Calu3 (cell line): ENCODE results near the gene TXNDC5. TPM values are rescaled to one million over a fixed set of nuclear protein-coding genes. Genes with fewer than 3 reads are reported as not detected.

ENCODE experiments used
- BruUV-seq: library from RNA; stranded (reverse); fragments of 400-500 nt; replicated peaks from 2 replicates; lab custom pipeline; 2021; lab: Mats Ljungman, UMichigan
- CTCF ChIA-PET: fragments of 300-600 bp; sonication (Branson Sonifier 250); formaldehyde crosslinking; loops from one replicate; lab custom pipeline; 2022; ENCODE audit warnings: antibody characterized with exemption; lab: Charles Lee
- DNase-seq: peaks from one replicate; pipeline ENCODE4 v3.0.0; 2022
- H3K27ac Mint-ChIP-seq: one replicate; pipeline ENCODE4 v1.8.0; 2022; ENCODE audit warnings: mixed read lengths; ENCODE audit not compliant: unreplicated experiment
- H3K27me3 Mint-ChIP-seq: one replicate; pipeline ENCODE4 v1.8.0; 2022; ENCODE audit warnings: mixed read lengths; ENCODE audit not compliant: unreplicated experiment
- H3K36me3 Mint-ChIP-seq: one replicate; pipeline ENCODE4 v1.8.0; 2022; ENCODE audit warnings: mild to moderate bottlenecking, moderate library complexity, mixed read lengths; ENCODE audit not compliant: insufficient read depth, unreplicated experiment
- H3K4me1 Mint-ChIP-seq: one replicate; pipeline ENCODE4 v1.8.0; 2022; ENCODE audit warnings: mild to moderate bottlenecking, low read depth, mixed read lengths; ENCODE audit not compliant: unreplicated experiment
- H3K4me3 Mint-ChIP-seq: one replicate; pipeline ENCODE4 v1.8.0; 2022; ENCODE audit warnings: mild to moderate bottlenecking, low read depth, moderate library complexity, mixed read lengths; ENCODE audit not compliant: unreplicated experiment
- H3K9me3 Mint-ChIP-seq: one replicate; pipeline ENCODE4 v1.8.0; 2022; ENCODE audit warnings: low read depth, mixed read lengths; ENCODE audit not compliant: unreplicated experiment
- CTCF ChIP-seq: fragments of 200-600 bp; IDR thresholded peaks from one replicate; pipeline ENCODE4 v1.8.0; 2022; ENCODE audit warnings: antibody characterized with exemption; ENCODE audit not compliant: unreplicated experiment
- intact Hi-C: fragments of 100-400 bp; cut with micrococcal nuclease; formaldehyde crosslinking; loops from one replicate; pipeline ENCODE4 v1.10.0; 2022; ENCODE audit not compliant: unreplicated experiment
- total RNA-seq: library from RNA; stranded (reverse); gene quantifications from 2 replicates; pipeline ENCODE4 v1.2.3, GENCODE V29; 2022

Gene TXNDC5
- total RNA-seq, 1 experiment from 2014 or later = 111 TPM

GRCh38 chr6:7865781-7866180, 44.8 kb downstream of the TXNDC5 start:
- CTCF ChIA-PET = no interaction called here
- no peak for DNase-seq
- TF ChIP-seq CTCF = no peak
- intact Hi-C loops = no loop called here
- BruUV-seq = no TSS peak
- H3K36me3 Mint-ChIP-seq = no peaks in the 10 kb centered on the region
- H3K27ac Mint-ChIP-seq = no peak overlapping the region
- H3K4me1 Mint-ChIP-seq = no peaks in the 10 kb centered on the region
- H3K27me3 Mint-ChIP-seq = peaks cover 13% of the 10 kb centered on the region
- no peaks in the 10 kb centered on the region for H3K9me3 Mint-ChIP-seq
- H3K4me3 Mint-ChIP-seq = no peak overlapping the region

- H3K4me3 Mint-ChIP-seq = no peak overlapping the region
- no peaks in the 10 kb centered on the region for H3K9me3 Mint-ChIP-seq
- CTCF ChIA-PET = no interaction called here
- no peak for DNase-seq
- H3K4me1 Mint-ChIP-seq = no peaks in the 10 kb centered on the region
- no peaks in the 10 kb centered on the region for H3K27me3 Mint-ChIP-seq
- H3K27ac Mint-ChIP-seq = no peak overlapping the region
- intact Hi-C loops = no loop called here
- no peak for TF ChIP-seq CTCF
- no peaks in the 10 kb centered on the region for H3K36me3 Mint-ChIP-seq
- no TSS peak for BruUV-seq
Observed at GRCh38 chr6:7859591-7859990, 51.0 kb downstream of the TXNDC5 start.

GRCh38 chr6:7851780-7852179, 58.8 kb downstream of the TXNDC5 start:
- Mint-ChIP-seq H3K4me1 (no peaks in the 10 kb centered on the region), H3K27me3 (no peaks in the 10 kb centered on the region)

GRCh38 chr6:7848229-7848628, 62.4 kb downstream of the TXNDC5 start:
- intact Hi-C loops = no loop called here
- TF ChIP-seq CTCF = no peak
- Mint-ChIP-seq H3K36me3 (peaks cover 5% of the 10 kb centered on the region), H3K9me3 (no peaks in the 10 kb centered on the region), H3K4me3 (no peak overlapping the region), H3K4me1 (no peaks in the 10 kb centered on the region), H3K27ac (no peak overlapping the region), H3K27me3 (no peaks in the 10 kb centered on the region)
- CTCF ChIA-PET = no interaction called here
- DNase-seq = no peak
- BruUV-seq = no TSS peak

More at GRCh38 chr6:7851780-7852179, 58.8 kb downstream of the TXNDC5 start:
- TF ChIP-seq CTCF = no peak
- intact Hi-C loops = no loop called here
- DNase-seq = no peak
- no peaks in the 10 kb centered on the region for H3K9me3 Mint-ChIP-seq
- H3K4me3 Mint-ChIP-seq = no peak overlapping the region
- no TSS peak for BruUV-seq
- CTCF ChIA-PET = no interaction called here
- H3K27ac Mint-ChIP-seq = no peak overlapping the region
- H3K36me3 Mint-ChIP-seq = no peaks in the 10 kb centered on the region
